ENCODE results near the gene C16orf82.
A peak's percentile ranks its signal among the peaks of the same experiment; 100 is the strongest.

Gene C16orf82

DNA sequence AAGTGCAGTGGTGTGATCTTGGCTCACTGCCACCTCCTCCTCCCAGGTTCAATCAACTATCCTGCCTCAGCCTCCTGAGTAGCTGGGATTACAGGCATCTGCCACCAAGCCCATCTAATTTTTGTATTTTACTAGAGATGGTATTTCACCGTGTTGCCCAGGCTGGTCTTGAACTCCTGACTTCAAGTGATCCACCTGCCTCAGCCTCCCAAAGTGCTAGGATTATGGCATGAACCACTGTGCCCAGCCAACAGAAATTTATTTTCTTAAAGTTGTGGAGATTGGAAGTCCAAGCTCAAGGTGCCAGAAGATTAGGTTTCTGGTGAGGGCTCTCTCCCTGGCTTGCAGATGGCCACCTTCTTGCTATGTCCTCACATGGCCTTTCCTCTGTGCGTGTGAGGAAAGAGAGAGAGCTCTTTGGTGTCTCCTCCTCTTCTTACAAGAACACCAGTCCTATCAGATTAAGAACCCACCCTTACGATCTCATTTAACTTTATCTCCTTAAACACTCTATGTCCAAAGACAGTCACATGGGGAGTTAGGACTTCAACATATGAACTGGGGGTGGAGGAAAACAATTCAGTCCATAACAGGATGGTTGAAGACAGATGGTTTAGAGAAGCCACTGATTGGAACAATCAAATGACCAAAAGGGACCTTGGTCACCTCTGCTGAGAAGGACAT is 31.8 kb downstream of the C16orf82 start:
- H3K9ac ChIP-seq (ENCODE audit: low read depth, low read length): no peak overlapping the region
- no peaks in the 10 kb centered on the region for H3K36me3 ChIP-seq (ENCODE audit: insufficient read depth, low read length)
- no peak overlapping the region for H3K4me3 ChIP-seq (ENCODE audit: low read depth in 1 of 2, low read length in 2 of 2)
- no peak overlapping the region for H3K4me2 ChIP-seq (ENCODE audit: insufficient read depth, low read length)
- H3K27me3 ChIP-seq (ENCODE audit: insufficient read depth, low read length, poor library complexity): peaks cover 8% of the 10 kb centered on the region
- no peaks in the 10 kb centered on the region for H4K20me1 ChIP-seq (ENCODE audit: insufficient read depth, low read length)
- H3K4me1 ChIP-seq (ENCODE audit: insufficient read depth, low read length): no peaks in the 10 kb centered on the region
- H3K27ac ChIP-seq (ENCODE audit: low read length): no peak overlapping the region
- no peak overlapping the region for H2AFZ ChIP-seq (ENCODE audit: low read depth, low read length)
- no peaks in the 10 kb centered on the region for H3K79me2 ChIP-seq (ENCODE audit: insufficient read depth, low read length)
- H3K9me3 ChIP-seq (ENCODE audit: insufficient read depth, low read length, severe bottlenecking): no peaks in the 10 kb centered on the region
- TF ChIP-seq, protein P1, sequence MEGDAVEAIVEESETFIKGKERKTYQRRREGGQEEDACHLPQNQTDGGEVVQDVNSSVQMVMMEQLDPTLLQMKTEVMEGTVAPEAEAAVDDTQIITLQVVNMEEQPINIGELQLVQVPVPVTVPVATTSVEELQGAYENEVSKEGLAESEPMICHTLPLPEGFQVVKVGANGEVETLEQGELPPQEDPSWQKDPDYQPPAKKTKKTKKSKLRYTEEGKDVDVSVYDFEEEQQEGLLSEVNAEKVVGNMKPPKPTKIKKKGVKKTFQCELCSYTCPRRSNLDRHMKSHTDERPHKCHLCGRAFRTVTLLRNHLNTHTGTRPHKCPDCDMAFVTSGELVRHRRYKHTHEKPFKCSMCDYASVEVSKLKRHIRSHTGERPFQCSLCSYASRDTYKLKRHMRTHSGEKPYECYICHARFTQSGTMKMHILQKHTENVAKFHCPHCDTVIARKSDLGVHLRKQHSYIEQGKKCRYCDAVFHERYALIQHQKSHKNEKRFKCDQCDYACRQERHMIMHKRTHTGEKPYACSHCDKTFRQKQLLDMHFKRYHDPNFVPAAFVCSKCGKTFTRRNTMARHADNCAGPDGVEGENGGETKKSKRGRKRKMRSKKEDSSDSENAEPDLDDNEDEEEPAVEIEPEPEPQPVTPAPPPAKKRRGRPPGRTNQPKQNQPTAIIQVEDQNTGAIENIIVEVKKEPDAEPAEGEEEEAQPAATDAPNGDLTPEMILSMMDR (IDR thresholded peaks at IDR 0.05; ENCODE audit: borderline replicate concordance, extremely low read depth, low read length, poor library complexity, severe bottlenecking): no peak
- no peak for TF ChIP-seq EZH2 (IDR thresholded peaks at IDR 0.05; ENCODE audit: borderline replicate concordance, low read depth, low read length, severe bottlenecking)
- DNase-seq (no peak), ATAC-seq (ENCODE audit: insufficient read depth, low read depth) (no peak)

DNA sequence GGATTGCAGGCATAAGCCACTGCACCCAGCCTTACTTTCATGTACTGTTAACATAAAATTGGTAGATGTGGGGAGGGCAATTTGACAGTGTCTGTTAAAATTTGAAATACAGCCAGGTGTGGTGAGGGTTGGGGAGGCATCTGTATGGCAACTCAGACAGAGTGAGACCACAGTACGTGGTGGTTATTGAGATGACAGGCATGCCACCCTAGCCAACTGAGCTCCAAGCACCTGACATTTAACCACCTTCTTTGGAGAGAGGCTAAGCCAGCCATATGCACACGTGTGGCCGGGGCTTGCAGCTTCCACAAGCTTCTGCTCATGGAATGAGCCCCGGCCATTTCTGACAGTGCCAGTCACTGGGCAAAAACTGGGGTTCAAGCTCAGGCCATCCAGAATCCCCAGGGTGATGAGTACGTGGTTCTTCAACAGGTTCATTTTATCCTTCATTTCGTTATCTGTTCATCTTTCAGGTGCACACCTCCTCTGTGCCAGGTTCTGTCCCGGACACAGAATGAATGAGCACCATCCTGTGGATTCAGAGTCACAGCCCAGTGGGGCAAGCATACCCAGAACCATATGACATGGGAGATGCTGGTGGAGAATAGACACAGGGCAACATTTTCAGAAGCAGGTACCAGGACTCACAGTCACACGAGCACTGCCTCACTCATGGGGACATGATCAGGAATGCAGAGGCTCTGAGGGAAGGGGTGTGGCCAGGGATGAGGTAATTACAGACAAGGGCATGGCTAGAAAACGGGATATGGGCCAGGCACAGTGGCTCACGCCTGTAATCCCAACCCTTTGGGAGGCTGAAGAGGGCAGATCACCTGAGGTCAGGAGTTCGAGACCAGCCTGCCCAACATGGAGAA is 36.2 kb downstream of the C16orf82 start:
- H3K4me2 ChIP-seq (ENCODE audit: insufficient read depth, low read length): no peak overlapping the region
- no peaks in the 10 kb centered on the region for H3K9me3 ChIP-seq (ENCODE audit: insufficient read depth, low read length, severe bottlenecking)
- no peak overlapping the region for H3K4me3 ChIP-seq (ENCODE audit: low read depth in 1 of 2, low read length in 2 of 2)
- TF ChIP-seq EZH2 (IDR thresholded peaks at IDR 0.05; ENCODE audit: borderline replicate concordance, low read depth, low read length, severe bottlenecking): no peak
- TF ChIP-seq, protein P1 (IDR thresholded peaks at IDR 0.05; ENCODE audit: borderline replicate concordance, extremely low read depth, low read length, poor library complexity, severe bottlenecking): no peak
- H2AFZ ChIP-seq (ENCODE audit: low read depth, low read length): no peak overlapping the region
- H4K20me1 ChIP-seq (ENCODE audit: insufficient read depth, low read length): no peaks in the 10 kb centered on the region
- no peak overlapping the region for H3K9ac ChIP-seq (ENCODE audit: low read depth, low read length)
- ATAC-seq (ENCODE audit: insufficient read depth, low read depth) (peak; percentile 40; the same call in 1 of the 3 replicates), DNase-seq (no peak)
- H3K79me2 ChIP-seq (ENCODE audit: insufficient read depth, low read length): no peaks in the 10 kb centered on the region
- no peaks in the 10 kb centered on the region for H3K27me3 ChIP-seq (ENCODE audit: insufficient read depth, low read length, poor library complexity)
- no peaks in the 10 kb centered on the region for H3K36me3 ChIP-seq (ENCODE audit: insufficient read depth, low read length)
- no peak overlapping the region for H3K27ac ChIP-seq (ENCODE audit: low read length)
- no peaks in the 10 kb centered on the region for H3K4me1 ChIP-seq (ENCODE audit: insufficient read depth, low read length)

DNA sequence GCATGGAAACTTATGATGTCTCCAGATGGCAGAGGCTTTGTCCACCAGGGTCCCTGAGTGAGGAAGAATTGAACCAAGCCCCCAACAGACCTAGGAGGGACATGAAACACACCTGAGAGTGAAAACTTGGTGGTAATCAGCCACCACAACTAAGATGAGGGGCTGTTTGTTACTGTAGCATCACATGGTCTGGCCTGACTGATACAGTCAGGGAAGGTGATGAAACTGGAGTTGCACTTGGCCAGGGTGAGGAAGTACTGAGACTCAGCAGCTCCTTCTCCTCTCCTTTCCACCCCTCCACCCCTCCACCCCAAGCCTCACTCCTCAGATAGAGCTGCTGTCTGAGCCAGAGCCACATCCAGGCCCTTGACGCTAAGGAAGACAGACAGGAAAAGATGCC is 37.2 kb downstream of the C16orf82 start:
- H2AFZ ChIP-seq (ENCODE audit: low read depth, low read length): no peak overlapping the region
- no peak for ATAC-seq (ENCODE audit: insufficient read depth, low read depth)

More for the DNA sequence above, 37.2 kb downstream of the C16orf82 start:
- no peaks in the 10 kb centered on the region for H3K9me3 ChIP-seq (ENCODE audit: insufficient read depth, low read length, severe bottlenecking)
- H3K27ac ChIP-seq (ENCODE audit: low read length): no peak overlapping the region
- no peaks in the 10 kb centered on the region for H4K20me1 ChIP-seq (ENCODE audit: insufficient read depth, low read length)
- no peak for DNase-seq
- H3K36me3 ChIP-seq (ENCODE audit: insufficient read depth, low read length): no peaks in the 10 kb centered on the region
- H3K9ac ChIP-seq (ENCODE audit: low read depth, low read length): no peak overlapping the region
- no peak overlapping the region for H3K4me3 ChIP-seq (ENCODE audit: low read depth in 1 of 2, low read length in 2 of 2)
- no peak overlapping the region for H3K4me2 ChIP-seq (ENCODE audit: insufficient read depth, low read length)
- peaks cover under 1% of the 10 kb centered on the region for H3K4me1 ChIP-seq (ENCODE audit: insufficient read depth, low read length)
- no peak for TF ChIP-seq EZH2 (IDR thresholded peaks at IDR 0.05; ENCODE audit: borderline replicate concordance, low read depth, low read length, severe bottlenecking)
- TF ChIP-seq, protein P1 (IDR thresholded peaks at IDR 0.05; ENCODE audit: borderline replicate concordance, extremely low read depth, low read length, poor library complexity, severe bottlenecking): no peak
- no peaks in the 10 kb centered on the region for H3K27me3 ChIP-seq (ENCODE audit: insufficient read depth, low read length, poor library complexity)
- H3K79me2 ChIP-seq (ENCODE audit: insufficient read depth, low read length): no peaks in the 10 kb centered on the region

Data from DND-41 (cell line).